Measurements from ENCODE around the gene MYH15.

The MYH15 gene

GRCh38 chr3:108447096-108447847 is 63.1 kb downstream of the MYH15 start:
- POLR2A ChIA-PET = no interaction called here
- CTCF ChIA-PET = interaction anchor here (1.1 kb wide), 1 partner anchor 25 kb away, joined by 3 read pairs; no protein-coding TSS in a partner anchor
- H3K4me1 ChIP-seq (ENCODE audit: control extremely low read depth in 1 of 4, control insufficient read depth in 4 of 4, insufficient read depth in 4 of 4, low read length in 3 of 4) = no peaks in the 10 kb centered on the region

GRCh38 chr3:108442281-108442680 is 68.1 kb downstream of the MYH15 start:
- Histone ChIP-seq H3K4me1 (ENCODE audit: control extremely low read depth in 1 of 4, control insufficient read depth in 4 of 4, insufficient read depth in 4 of 4, low read length in 3 of 4) (no peaks in the 10 kb centered on the region), H3K27me3 (replicated peaks in 2 of 5; ENCODE audit: control insufficient read depth in 4 of 5, insufficient read depth in 5 of 5, low read length in 4 of 5) (no peaks in the 10 kb centered on the region), H3K9me3 (ENCODE audit: control extremely low read depth in 1 of 5, control insufficient read depth in 4 of 5, insufficient read depth in 2 of 5, low read depth in 1 of 5, low read length in 4 of 5) (peaks cover 0 to 23% (median 6%) of the 10 kb centered on the region in 5 experiments), H3K27ac (ENCODE audit: insufficient read depth in 1 of 2, low read depth in 1 of 2, low read length in 2 of 2, poor library complexity in 1 of 2, severe bottlenecking in 2 of 2) (no peak overlapping the region), H3K36me3 (ENCODE audit: control insufficient read depth in 4 of 4, insufficient read depth in 4 of 4, low read length in 3 of 4) (no peaks in the 10 kb centered on the region), H3K4me3 (ENCODE audit: control insufficient read depth in 1 of 7, extremely low read depth in 1 of 7, insufficient read depth in 4 of 7, low read depth in 2 of 7, low read length in 6 of 7) (no peak overlapping the region)
- no peak for DNase-seq
- 100% methylated on average over 1 of the region's 2 CpGs for WGBS (ENCODE audit: insufficient coverage)
- ChIA-PET POLR2A (no interaction called here), CTCF (interaction anchor here (1.2 to 2.6 kb wide), 2 partner anchors 14 to 19 kb away, joined by 3 to 9 read pairs; no protein-coding TSS in a partner anchor)

More at GRCh38 chr3:108447096-108447847, 63.1 kb downstream of the MYH15 start:
- peak overlapping the region in 1 of 7 experiments; percentile 13 for H3K4me3 ChIP-seq (ENCODE audit: control insufficient read depth in 1 of 7, extremely low read depth in 1 of 7, insufficient read depth in 4 of 7, low read depth in 2 of 7, low read length in 6 of 7)
- H3K9me3 ChIP-seq (ENCODE audit: control extremely low read depth in 1 of 5, control insufficient read depth in 4 of 5, insufficient read depth in 2 of 5, low read depth in 1 of 5, low read length in 4 of 5) = peaks cover 0 to 36% (median 6%) of the 10 kb centered on the region in 5 experiments
- DNase-seq = peak in 1 of 3 donors; percentile 13
- no peak overlapping the region for H3K27ac ChIP-seq (ENCODE audit: insufficient read depth in 1 of 2, low read depth in 1 of 2, low read length in 2 of 2, poor library complexity in 1 of 2, severe bottlenecking in 2 of 2)
- 100% methylated on average over 1 of the region's 3 CpGs for WGBS (ENCODE audit: insufficient coverage)
- no peaks in the 10 kb centered on the region for H3K27me3 ChIP-seq (replicated peaks in 2 of 5; ENCODE audit: control insufficient read depth in 4 of 5, insufficient read depth in 5 of 5, low read length in 4 of 5)
- no peaks in the 10 kb centered on the region for H3K36me3 ChIP-seq (ENCODE audit: control insufficient read depth in 4 of 4, insufficient read depth in 4 of 4, low read length in 3 of 4)

GRCh38 chr3:108441518-108441917 is 68.9 kb downstream of the MYH15 start:
- peaks cover 0 to 16% (median 6%) of the 10 kb centered on the region in 5 experiments for H3K9me3 ChIP-seq (ENCODE audit: control extremely low read depth in 1 of 5, control insufficient read depth in 4 of 5, insufficient read depth in 2 of 5, low read depth in 1 of 5, low read length in 4 of 5)
- H3K4me1 ChIP-seq (ENCODE audit: control extremely low read depth in 1 of 4, control insufficient read depth in 4 of 4, insufficient read depth in 4 of 4, low read length in 3 of 4) = no peaks in the 10 kb centered on the region
- no CpG with 5 or more reads among the region's 2 CpGs for WGBS (ENCODE audit: insufficient coverage)
- H3K4me3 ChIP-seq (ENCODE audit: control insufficient read depth in 1 of 7, extremely low read depth in 1 of 7, insufficient read depth in 4 of 7, low read depth in 2 of 7, low read length in 6 of 7) = no peak overlapping the region
- H3K27ac ChIP-seq (ENCODE audit: insufficient read depth in 1 of 2, low read depth in 1 of 2, low read length in 2 of 2, poor library complexity in 1 of 2, severe bottlenecking in 2 of 2) = no peak overlapping the region
- no peaks in the 10 kb centered on the region for H3K27me3 ChIP-seq (replicated peaks in 2 of 5; ENCODE audit: control insufficient read depth in 4 of 5, insufficient read depth in 5 of 5, low read length in 4 of 5)
- no peaks in the 10 kb centered on the region for H3K36me3 ChIP-seq (ENCODE audit: control insufficient read depth in 4 of 4, insufficient read depth in 4 of 4, low read length in 3 of 4)
- ChIA-PET POLR2A (no interaction called here), CTCF (interaction anchor here (2.6 kb wide), 1 partner anchor 13 kb away, joined by 9 read pairs; no protein-coding TSS in a partner anchor)
- no peak for DNase-seq

- no peak for DNase-seq
- Histone ChIP-seq H3K36me3 (ENCODE audit: control insufficient read depth in 4 of 4, insufficient read depth in 4 of 4, low read length in 3 of 4) (no peaks in the 10 kb centered on the region), H3K27ac (ENCODE audit: insufficient read depth in 1 of 2, low read depth in 1 of 2, low read length in 2 of 2, poor library complexity in 1 of 2, severe bottlenecking in 2 of 2) (no peak overlapping the region), H3K4me3 (ENCODE audit: control insufficient read depth in 1 of 7, extremely low read depth in 1 of 7, insufficient read depth in 4 of 7, low read depth in 2 of 7, low read length in 6 of 7) (no peak overlapping the region), H3K9me3 (ENCODE audit: control extremely low read depth in 1 of 5, control insufficient read depth in 4 of 5, insufficient read depth in 2 of 5, low read depth in 1 of 5, low read length in 4 of 5) (peaks cover 0 to 12% (median 3%) of the 10 kb centered on the region in 5 experiments), H3K27me3 (replicated peaks in 2 of 5; ENCODE audit: control insufficient read depth in 4 of 5, insufficient read depth in 5 of 5, low read length in 4 of 5) (no peaks in the 10 kb centered on the region), H3K4me1 (ENCODE audit: control extremely low read depth in 1 of 4, control insufficient read depth in 4 of 4, insufficient read depth in 4 of 4, low read length in 3 of 4) (no peaks in the 10 kb centered on the region)
- CTCF ChIA-PET = interaction anchor here (0.8 to 2.6 kb wide), 2 partner anchors 11 to 13 kb away, joined by 3 to 9 read pairs; no protein-coding TSS in a partner anchor
- POLR2A ChIA-PET = no interaction called here
- 95% methylated on average over 5 of the region's 7 CpGs for WGBS (ENCODE audit: insufficient coverage)
These were observed 69.3 kb downstream of the MYH15 start for GRCh38 chr3:108441071-108441507.

GRCh38 chr3:108438542-108438941 is 71.9 kb downstream of the MYH15 start:
- H3K4me1 ChIP-seq (ENCODE audit: control extremely low read depth in 1 of 4, control insufficient read depth in 4 of 4, insufficient read depth in 4 of 4, low read length in 3 of 4) = no peaks in the 10 kb centered on the region
- no peaks in the 10 kb centered on the region for H3K36me3 ChIP-seq (ENCODE audit: control insufficient read depth in 4 of 4, insufficient read depth in 4 of 4, low read length in 3 of 4)
- ChIA-PET CTCF (no interaction called here), POLR2A (no interaction called here)
- H3K27me3 ChIP-seq (replicated peaks in 2 of 5; ENCODE audit: control insufficient read depth in 4 of 5, insufficient read depth in 5 of 5, low read length in 4 of 5) = no peaks in the 10 kb centered on the region
- no peak overlapping the region for H3K4me3 ChIP-seq (ENCODE audit: control insufficient read depth in 1 of 7, extremely low read depth in 1 of 7, insufficient read depth in 4 of 7, low read depth in 2 of 7, low read length in 6 of 7)
- no peak for DNase-seq
- no peaks in the 10 kb centered on the region for H3K9me3 ChIP-seq (ENCODE audit: control extremely low read depth in 1 of 5, control insufficient read depth in 4 of 5, insufficient read depth in 2 of 5, low read depth in 1 of 5, low read length in 4 of 5)
- no peak overlapping the region for H3K27ac ChIP-seq (ENCODE audit: insufficient read depth in 1 of 2, low read depth in 1 of 2, low read length in 2 of 2, poor library complexity in 1 of 2, severe bottlenecking in 2 of 2)

GRCh38 chr3:108437439-108437838 is 73.0 kb downstream of the MYH15 start:
- Histone ChIP-seq H3K9me3 (ENCODE audit: control extremely low read depth in 1 of 5, control insufficient read depth in 4 of 5, insufficient read depth in 2 of 5, low read depth in 1 of 5, low read length in 4 of 5) (peaks cover 0 to 8% (median 6%) of the 10 kb centered on the region in 5 experiments), H3K4me3 (ENCODE audit: control insufficient read depth in 1 of 7, extremely low read depth in 1 of 7, insufficient read depth in 4 of 7, low read depth in 2 of 7, low read length in 6 of 7) (no peak overlapping the region), H3K27me3 (replicated peaks in 2 of 5; ENCODE audit: control insufficient read depth in 4 of 5, insufficient read depth in 5 of 5, low read length in 4 of 5) (no peaks in the 10 kb centered on the region), H3K36me3 (ENCODE audit: control insufficient read depth in 4 of 4, insufficient read depth in 4 of 4, low read length in 3 of 4) (no peaks in the 10 kb centered on the region), H3K4me1 (ENCODE audit: control extremely low read depth in 1 of 4, control insufficient read depth in 4 of 4, insufficient read depth in 4 of 4, low read length in 3 of 4) (no peaks in the 10 kb centered on the region), H3K27ac (ENCODE audit: insufficient read depth in 1 of 2, low read depth in 1 of 2, low read length in 2 of 2, poor library complexity in 1 of 2, severe bottlenecking in 2 of 2) (no peak overlapping the region)
- CTCF ChIA-PET = no interaction called here
- DNase-seq = no peak
- WGBS (ENCODE audit: insufficient coverage) = no CpG with 5 or more reads among the region's 3 CpGs
- POLR2A ChIA-PET = no interaction called here

- ChIA-PET POLR2A (no interaction called here), CTCF (no interaction called here)
- Histone ChIP-seq H3K9me3 (ENCODE audit: control extremely low read depth in 1 of 5, control insufficient read depth in 4 of 5, insufficient read depth in 2 of 5, low read depth in 1 of 5, low read length in 4 of 5) (peaks cover 0 to 9% (median 6%) of the 10 kb centered on the region in 5 experiments), H3K36me3 (ENCODE audit: control insufficient read depth in 4 of 4, insufficient read depth in 4 of 4, low read length in 3 of 4) (no peaks in the 10 kb centered on the region), H3K4me1 (ENCODE audit: control extremely low read depth in 1 of 4, control insufficient read depth in 4 of 4, insufficient read depth in 4 of 4, low read length in 3 of 4) (no peaks in the 10 kb centered on the region), H3K4me3 (ENCODE audit: control insufficient read depth in 1 of 7, extremely low read depth in 1 of 7, insufficient read depth in 4 of 7, low read depth in 2 of 7, low read length in 6 of 7) (no peak overlapping the region), H3K27ac (ENCODE audit: insufficient read depth in 1 of 2, low read depth in 1 of 2, low read length in 2 of 2, poor library complexity in 1 of 2, severe bottlenecking in 2 of 2) (no peak overlapping the region), H3K27me3 (replicated peaks in 2 of 5; ENCODE audit: control insufficient read depth in 4 of 5, insufficient read depth in 5 of 5, low read length in 4 of 5) (no peaks in the 10 kb centered on the region)
- DNase-seq = no peak
- WGBS (ENCODE audit: insufficient coverage) = 100% methylated on average over 1 of the region's 1 CpG
These were observed 76.5 kb downstream of the MYH15 start for GRCh38 chr3:108433928-108434327.
